ENCODE data around the gene STX5.

STX5 gene

DNA sequence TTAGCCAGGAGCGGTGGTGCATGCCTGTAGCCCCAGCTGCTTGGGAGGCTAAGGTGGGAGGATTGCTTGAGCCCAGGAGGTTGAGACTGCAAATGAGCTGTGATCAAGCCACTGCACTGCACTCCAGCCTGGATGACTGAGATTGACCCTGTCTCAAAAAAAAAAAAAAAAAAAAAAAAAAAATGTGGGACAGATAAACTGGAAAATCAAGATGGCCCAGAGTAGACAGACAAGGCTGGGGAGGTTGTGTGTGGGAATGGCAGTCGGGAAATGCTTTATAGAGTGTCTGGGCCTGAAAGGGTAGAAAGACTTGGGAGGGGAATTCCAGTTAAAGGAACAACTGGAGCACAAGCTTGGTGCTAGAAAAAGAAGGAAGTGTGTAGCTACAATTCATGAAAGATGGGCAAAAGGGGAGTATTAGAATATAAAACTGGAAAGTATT lies 25.7 kb upstream of the STX5 start:
- DNase-seq (ENCODE audit: low spot score), result no peak
- no peak for TF ChIP-seq CTCF (IDR thresholded peaks at IDR 0.05; ENCODE audit: extremely low read depth, missing control alignments)

GRCh38 chr11:62856333-62856895 lies 24.6 kb upstream of the STX5 start:
- no peak for TF ChIP-seq CTCF (IDR thresholded peaks at IDR 0.05; ENCODE audit: extremely low read depth, missing control alignments)
- no peak for DNase-seq (ENCODE audit: low spot score)

DNA sequence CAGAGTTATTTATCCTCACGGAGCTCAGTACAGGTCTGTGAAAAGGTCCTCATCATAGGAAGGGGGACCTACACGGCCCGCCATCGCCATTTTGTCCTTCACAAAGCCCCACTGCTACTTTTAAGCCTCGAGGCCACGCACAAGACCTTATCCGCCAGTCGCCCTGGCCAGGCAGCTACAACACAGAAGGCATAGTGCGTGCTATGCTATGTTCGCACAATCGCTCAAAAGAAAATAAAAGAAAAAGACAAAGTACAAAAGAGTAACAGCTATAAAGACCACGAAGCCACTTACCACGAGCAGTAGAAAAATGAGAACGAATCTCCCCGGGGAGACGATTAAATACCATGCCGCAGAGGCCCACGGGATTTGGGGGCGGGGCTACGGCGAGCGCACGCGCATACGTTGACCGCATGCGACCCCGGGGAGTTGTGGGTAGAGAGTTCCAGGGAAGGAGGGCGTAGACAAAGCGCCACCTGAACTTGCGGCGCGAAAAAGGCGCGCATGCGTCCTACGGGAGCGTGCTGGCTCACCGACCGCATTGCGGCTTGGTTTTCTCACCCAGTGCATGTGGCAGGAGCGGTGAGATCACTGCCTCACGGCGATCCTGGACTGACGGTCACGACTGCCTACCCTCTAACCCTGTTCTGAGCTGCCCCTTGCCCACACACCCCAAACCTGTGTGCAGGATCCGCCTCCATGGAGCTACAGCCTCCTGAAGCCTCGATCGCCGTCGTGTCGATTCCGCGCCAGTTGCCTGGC lies 23.9 kb upstream of the STX5 start:
- peak; percentile 89 for DNase-seq (ENCODE audit: low spot score)
- TF ChIP-seq CTCF (IDR thresholded peaks at IDR 0.05; ENCODE audit: extremely low read depth, missing control alignments), result no peak

GRCh38 chr11:62854825-62855570 lies 23.1 kb upstream of the STX5 start:
- no peak for DNase-seq (ENCODE audit: low spot score)

DNA sequence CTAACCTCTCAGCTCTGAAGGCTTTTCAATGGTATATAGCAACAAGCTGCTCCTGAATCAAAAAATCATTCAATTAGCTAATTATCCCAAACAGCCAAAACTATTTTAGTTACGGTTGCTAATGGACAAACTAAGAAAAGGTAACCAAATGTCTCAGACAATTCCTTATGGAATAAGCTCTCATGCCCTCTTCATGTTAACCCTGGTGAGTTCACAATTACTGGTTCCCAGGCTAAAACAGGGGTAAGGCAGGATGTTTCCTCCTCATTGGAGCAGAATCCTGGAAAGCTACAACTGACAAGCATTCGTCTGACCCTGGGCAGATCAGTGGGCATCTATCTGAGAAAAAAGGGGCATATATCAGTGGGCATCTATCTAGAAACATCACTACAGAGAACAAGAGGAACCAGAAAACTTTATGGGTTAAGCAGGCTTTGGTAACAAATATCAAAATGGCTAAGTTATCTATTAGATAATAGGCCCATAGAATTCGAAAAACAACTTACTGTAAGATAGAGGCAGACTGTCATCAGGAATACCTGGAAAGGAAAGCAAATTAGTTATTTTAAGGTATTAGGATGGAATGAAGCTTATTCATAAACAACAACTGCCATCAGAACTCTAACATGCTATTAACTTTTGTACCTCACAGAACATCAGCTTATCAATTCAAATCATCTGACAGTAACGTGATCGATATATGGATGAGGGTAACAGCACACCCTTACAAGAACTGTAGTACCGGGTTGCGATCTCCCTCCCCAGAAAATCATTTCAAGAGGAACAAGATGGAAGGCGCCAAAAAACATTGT lies 22.4 kb upstream of the STX5 start:
- no peak for DNase-seq (ENCODE audit: low spot score)
- no peak for TF ChIP-seq CTCF (IDR thresholded peaks at IDR 0.05; ENCODE audit: extremely low read depth, missing control alignments)

More at GRCh38 chr11:62854825-62855570, 23.1 kb upstream of the STX5 start:
- no peak for TF ChIP-seq CTCF (IDR thresholded peaks at IDR 0.05; ENCODE audit: extremely low read depth, missing control alignments)

GRCh38 chr11:62853279-62853965 lies 21.6 kb upstream of the STX5 start:
- no peak for DNase-seq (ENCODE audit: low spot score)
- no peak for TF ChIP-seq CTCF (IDR thresholded peaks at IDR 0.05; ENCODE audit: extremely low read depth, missing control alignments)

Measured in GM20000 (cell line).